Measurements from ENCODE around the gene SLN. TPM values are rescaled to one million over a fixed set of nuclear protein-coding genes. Genes with fewer than 3 reads are reported as not detected.

SLN gene
- total RNA-seq, 2 donors from 2014 or later = not detected

- no peaks in the 10 kb centered on the region for H3K27me3 Mint-ChIP-seq
- H3K27ac Mint-ChIP-seq = no peak overlapping the region
- no peaks in the 10 kb centered on the region for H3K36me3 Mint-ChIP-seq (ENCODE audit: low read depth)
- no peaks in the 10 kb centered on the region for H3K4me1 Mint-ChIP-seq
- no peaks in the 10 kb centered on the region for H3K9me3 Mint-ChIP-seq
- no peak for ATAC-seq (replicated peaks)
- no peak overlapping the region for H3K4me3 Mint-ChIP-seq
These were observed 29.7 kb downstream of the SLN start for GRCh38 chr11:107682171-107682570.

- Mint-ChIP-seq H3K36me3 (ENCODE audit: low read depth) (no peaks in the 10 kb centered on the region), H3K4me3 (no peak overlapping the region), H3K9me3 (no peaks in the 10 kb centered on the region), H3K27me3 (peaks cover 6% of the 10 kb centered on the region), H3K27ac (no peak overlapping the region), H3K4me1 (no peaks in the 10 kb centered on the region)
- no peak for ATAC-seq (replicated peaks)
These were observed 32.4 kb downstream of the SLN start for GRCh38 chr11:107679255-107680024.

- Mint-ChIP-seq H3K27ac (no peak overlapping the region), H3K4me3 (no peak overlapping the region), H3K36me3 (ENCODE audit: low read depth) (no peaks in the 10 kb centered on the region), H3K4me1 (no peaks in the 10 kb centered on the region), H3K9me3 (no peaks in the 10 kb centered on the region), H3K27me3 (peaks cover 6% of the 10 kb centered on the region)
- ATAC-seq (replicated peaks) = no peak
These were observed 33.3 kb downstream of the SLN start for GRCh38 chr11:107678632-107678971.

- H3K9me3 Mint-ChIP-seq = no peaks in the 10 kb centered on the region
- H3K36me3 Mint-ChIP-seq (ENCODE audit: low read depth) = no peaks in the 10 kb centered on the region
- no peaks in the 10 kb centered on the region for H3K4me1 Mint-ChIP-seq
- H3K27me3 Mint-ChIP-seq = peaks cover 6% of the 10 kb centered on the region
- no peak overlapping the region for H3K27ac Mint-ChIP-seq
- no peak overlapping the region for H3K4me3 Mint-ChIP-seq
- no peak for ATAC-seq (replicated peaks)
These were observed 33.8 kb downstream of the SLN start for GRCh38 chr11:107677924-107678631.

- peaks cover 9% of the 10 kb centered on the region for H3K27me3 Mint-ChIP-seq
- no peaks in the 10 kb centered on the region for H3K4me1 Mint-ChIP-seq
- H3K36me3 Mint-ChIP-seq (ENCODE audit: low read depth) = no peaks in the 10 kb centered on the region
- no peak overlapping the region for H3K4me3 Mint-ChIP-seq
- no peaks in the 10 kb centered on the region for H3K9me3 Mint-ChIP-seq
- ATAC-seq (replicated peaks) = no peak
- H3K27ac Mint-ChIP-seq = no peak overlapping the region
These were observed 35.4 kb downstream of the SLN start for GRCh38 chr11:107676336-107677057.

- no peaks in the 10 kb centered on the region for H3K4me1 Mint-ChIP-seq
- no peaks in the 10 kb centered on the region for H3K9me3 Mint-ChIP-seq
- no peak for ATAC-seq (replicated peaks)
- H3K4me3 Mint-ChIP-seq = no peak overlapping the region
- H3K36me3 Mint-ChIP-seq (ENCODE audit: low read depth) = no peaks in the 10 kb centered on the region
- H3K27ac Mint-ChIP-seq = no peak overlapping the region
- peaks cover 12% of the 10 kb centered on the region for H3K27me3 Mint-ChIP-seq
These were observed 36.0 kb downstream of the SLN start for GRCh38 chr11:107675902-107676301.

GRCh38 chr11:107669893-107670601 lies 41.8 kb downstream of the SLN start:
- H3K27ac Mint-ChIP-seq = no peak overlapping the region
- H3K4me3 Mint-ChIP-seq = no peak overlapping the region
- peaks cover 14% of the 10 kb centered on the region for H3K27me3 Mint-ChIP-seq
- H3K4me1 Mint-ChIP-seq = no peaks in the 10 kb centered on the region
- ATAC-seq (replicated peaks) = no peak
- H3K36me3 Mint-ChIP-seq (ENCODE audit: low read depth) = no peaks in the 10 kb centered on the region
- H3K9me3 Mint-ChIP-seq = no peaks in the 10 kb centered on the region

GRCh38 chr11:107669191-107669740 lies 42.6 kb downstream of the SLN start:
- peaks cover 21% of the 10 kb centered on the region for H3K27me3 Mint-ChIP-seq
- H3K36me3 Mint-ChIP-seq (ENCODE audit: low read depth) = no peaks in the 10 kb centered on the region
- H3K9me3 Mint-ChIP-seq = no peaks in the 10 kb centered on the region
- H3K4me1 Mint-ChIP-seq = no peaks in the 10 kb centered on the region
- no peak overlapping the region for H3K27ac Mint-ChIP-seq
- H3K4me3 Mint-ChIP-seq = no peak overlapping the region
- no peak for ATAC-seq (replicated peaks)

GRCh38 chr11:107666911-107667613 lies 44.8 kb downstream of the SLN start:
- no peaks in the 10 kb centered on the region for H3K36me3 Mint-ChIP-seq (ENCODE audit: low read depth)
- H3K27me3 Mint-ChIP-seq = peaks cover 18% of the 10 kb centered on the region
- no peaks in the 10 kb centered on the region for H3K9me3 Mint-ChIP-seq
- no peak overlapping the region for H3K4me3 Mint-ChIP-seq
- H3K4me1 Mint-ChIP-seq = no peaks in the 10 kb centered on the region
- no peak for ATAC-seq (replicated peaks)
- no peak overlapping the region for H3K27ac Mint-ChIP-seq

GRCh38 chr11:107665018-107665417 lies 46.8 kb downstream of the SLN start:
- H3K36me3 Mint-ChIP-seq (ENCODE audit: low read depth) = no peaks in the 10 kb centered on the region
- no peaks in the 10 kb centered on the region for H3K9me3 Mint-ChIP-seq
- no peak overlapping the region for H3K27ac Mint-ChIP-seq
- H3K27me3 Mint-ChIP-seq = peaks cover 18% of the 10 kb centered on the region
- no peaks in the 10 kb centered on the region for H3K4me1 Mint-ChIP-seq
- no peak overlapping the region for H3K4me3 Mint-ChIP-seq
- ATAC-seq (replicated peaks) = no peak

- ATAC-seq (replicated peaks) = no peak
- no peaks in the 10 kb centered on the region for H3K36me3 Mint-ChIP-seq (ENCODE audit: low read depth)
- no peaks in the 10 kb centered on the region for H3K9me3 Mint-ChIP-seq
- H3K27ac Mint-ChIP-seq = no peak overlapping the region
- H3K4me3 Mint-ChIP-seq = no peak overlapping the region
- H3K27me3 Mint-ChIP-seq = peaks cover 15% of the 10 kb centered on the region
- no peaks in the 10 kb centered on the region for H3K4me1 Mint-ChIP-seq
These were observed 50.2 kb downstream of the SLN start for GRCh38 chr11:107661656-107662055.

- no peak overlapping the region for H3K4me3 Mint-ChIP-seq
- ATAC-seq (replicated peaks) = no peak
These were observed 51.8 kb downstream of the SLN start for GRCh38 chr11:107660066-107660465.

GRCh38 chr11:107659310-107659709 lies 52.5 kb downstream of the SLN start:
- H3K9me3 Mint-ChIP-seq = no peaks in the 10 kb centered on the region
- no peaks in the 10 kb centered on the region for H3K36me3 Mint-ChIP-seq (ENCODE audit: low read depth)
- H3K27me3 Mint-ChIP-seq = peaks cover 9% of the 10 kb centered on the region
- H3K27ac Mint-ChIP-seq = no peak overlapping the region
- no peaks in the 10 kb centered on the region for H3K4me1 Mint-ChIP-seq
- no peak overlapping the region for H3K4me3 Mint-ChIP-seq
- no peak for ATAC-seq (replicated peaks)

More at GRCh38 chr11:107660066-107660465, 51.8 kb downstream of the SLN start:
- Mint-ChIP-seq H3K27me3 (peaks cover 15% of the 10 kb centered on the region), H3K27ac (no peak overlapping the region), H3K4me1 (no peaks in the 10 kb centered on the region), H3K36me3 (ENCODE audit: low read depth) (no peaks in the 10 kb centered on the region), H3K9me3 (no peaks in the 10 kb centered on the region)
